Heart left ventricle (tissue), 13 donors: ENCODE results near the gene NFKBIB.

Experiments used
- POLR2A ChIP-seq, 2 donors: fragments of 450-650 bp; IDR thresholded peaks; one replicate each; pipeline ENCODE4 v1.6.1; 2017; ENCODE audit warnings: antibody characterized with exemption in 2 of 2, mild to moderate bottlenecking in 2 of 2, moderate library complexity in 2 of 2
- TF ChIP-seq, protein P1 (sequence below), 12 donors: fragments of 200-600 bp; sonication (generic) in 4 of 12; IDR thresholded peaks; one replicate each; pipeline versions ENCODE4 v1.5.0 to v1.8.0; 2018 to 2022; ENCODE audit warnings: antibody characterized with exemption in 12 of 12, mild to moderate bottlenecking in 5 of 12
- donor health status: ischemic (EF 13 %, LVEDD 7.1; RV severe dilation, severe dysfunction).
- donor health status: DM: no; HTN: yes; CAD: no.
- donor health status: DM: no; HTN: no; CAD: no.
- donor health status: ischemic (EF 25% LVEDD 6.9; RV normal size, moderate dysfunction).
- donor health status: ischemic (EF 25% LVEDD 5.7; RV mildly dilated, moderate dysfunction).
- donor health status: ischemic (EF 35%, LVEDD 5.7; RV mildly dilated, moderate dysfunction).
- donor health status: nonischemic (EF 11% LVEDD 7.7; RV severe dilation, severe dysfunction).
- donor health status: DM: yes; HTN: yes; CAD: no.
- donor health status: PGD.
- donor health status: ischemic (EF 29% LVEDD 5.4; RV normal size, mild dysfunction).
- donor health status: nonischemic (EF 23%, LVEDD 6.1; RV moderate dilation, normal function).

GRCh38 chr19:38944981-38945506, 45.3 kb downstream of the NFKBIB start:
- TF ChIP-seq, protein P1, sequence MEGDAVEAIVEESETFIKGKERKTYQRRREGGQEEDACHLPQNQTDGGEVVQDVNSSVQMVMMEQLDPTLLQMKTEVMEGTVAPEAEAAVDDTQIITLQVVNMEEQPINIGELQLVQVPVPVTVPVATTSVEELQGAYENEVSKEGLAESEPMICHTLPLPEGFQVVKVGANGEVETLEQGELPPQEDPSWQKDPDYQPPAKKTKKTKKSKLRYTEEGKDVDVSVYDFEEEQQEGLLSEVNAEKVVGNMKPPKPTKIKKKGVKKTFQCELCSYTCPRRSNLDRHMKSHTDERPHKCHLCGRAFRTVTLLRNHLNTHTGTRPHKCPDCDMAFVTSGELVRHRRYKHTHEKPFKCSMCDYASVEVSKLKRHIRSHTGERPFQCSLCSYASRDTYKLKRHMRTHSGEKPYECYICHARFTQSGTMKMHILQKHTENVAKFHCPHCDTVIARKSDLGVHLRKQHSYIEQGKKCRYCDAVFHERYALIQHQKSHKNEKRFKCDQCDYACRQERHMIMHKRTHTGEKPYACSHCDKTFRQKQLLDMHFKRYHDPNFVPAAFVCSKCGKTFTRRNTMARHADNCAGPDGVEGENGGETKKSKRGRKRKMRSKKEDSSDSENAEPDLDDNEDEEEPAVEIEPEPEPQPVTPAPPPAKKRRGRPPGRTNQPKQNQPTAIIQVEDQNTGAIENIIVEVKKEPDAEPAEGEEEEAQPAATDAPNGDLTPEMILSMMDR (IDR thresholded peaks at IDR 0.05), result no peak
- TF ChIP-seq POLR2A (IDR thresholded peaks at IDR 0.05), result no peak
